ENCODE data around the gene B3GAT1.

GRCh38 chr11:134432776-134433175 lies 20.7 kb upstream of the B3GAT1 start:
- TF ChIP-seq POLR2A (IDR thresholded peaks at IDR 0.05; ENCODE audit: low read length) (no peak), GATA1 (IDR thresholded peaks at IDR 0.05; ENCODE audit: low read depth, low read length) (no peak)

Data from erythroblast (primary cell).